CD4-positive, alpha-beta T cell treated with Interferon alpha-2 for 1 hour (primary cell): ENCODE measurements around the gene SH2D3C.

Experiments used
- DNase-seq, 2 donors: peaks; one replicate each; pipeline ENCODE4 v3.0.0-alpha.2; 2020 to 2022

Gene SH2D3C

GRCh38 chr9:127783111-127784008 is 4.9 kb upstream of the SH2D3C start:
- peak; percentile 82 to 88 for DNase-seq

- DNase-seq, result no peak
These were observed 3.3 kb upstream of the SH2D3C start for GRCh38 chr9:127781806-127782205.

GRCh38 chr9:127780909-127781308 is 2.4 kb upstream of the SH2D3C start:
- DNase-seq, result peak in 1 of 2 donors; percentile 40

GRCh38 chr9:127780126-127780885 is 1.8 kb upstream of the SH2D3C start:
- DNase-seq, result no peak

GRCh38 chr9:127779136-127779981 is 893 bp upstream of the SH2D3C start:
- peak; percentile 67 to 71 for DNase-seq

- DNase-seq, result peak in 1 of 2 donors; percentile 43
These were observed 992 bp downstream of the SH2D3C start for GRCh38 chr9:127777368-127777980.

- no peak for DNase-seq
These were observed 1.6 kb downstream of the SH2D3C start for GRCh38 chr9:127776924-127777289.

GRCh38 chr9:127776195-127776923 is 2.1 kb downstream of the SH2D3C start:
- peak; percentile 85 to 87 for DNase-seq

GRCh38 chr9:127773981-127774380 is 4.5 kb downstream of the SH2D3C start:
- DNase-seq, result no peak

GRCh38 chr9:127773272-127773671 is 5.2 kb downstream of the SH2D3C start:
- DNase-seq, result no peak

GRCh38 chr9:127772603-127773002 is 5.9 kb downstream of the SH2D3C start:
- DNase-seq, result no peak

- no peak for DNase-seq
These were observed 6.8 kb downstream of the SH2D3C start for GRCh38 chr9:127771570-127772189.

- peak; percentile 97 to 98 for DNase-seq
These were observed 7.4 kb downstream of the SH2D3C start for GRCh38 chr9:127770905-127771569.

- no peak for DNase-seq
These were observed 7.9 kb downstream of the SH2D3C start for GRCh38 chr9:127770583-127770904.

GRCh38 chr9:127769929-127770582 is 8.4 kb downstream of the SH2D3C start:
- no peak for DNase-seq

GRCh38 chr9:127769101-127769500 is 9.4 kb downstream of the SH2D3C start:
- no peak for DNase-seq

GRCh38 chr9:127768698-127769097 is 9.8 kb downstream of the SH2D3C start:
- DNase-seq, result no peak

- DNase-seq, result no peak
These were observed 10.5 kb downstream of the SH2D3C start for GRCh38 chr9:127767909-127768331.

- peak in 1 of 2 donors; percentile 41 for DNase-seq
These were observed 11.1 kb downstream of the SH2D3C start for GRCh38 chr9:127767410-127767809.

- DNase-seq, result no peak
These were observed 13.0 kb downstream of the SH2D3C start for GRCh38 chr9:127765418-127765817.
